Left lung (tissue), 10 donors: ENCODE measurements around the gene ZNF296. TPM values are rescaled to one million over a fixed set of nuclear protein-coding genes. Genes with fewer than 3 reads are reported as not detected.

Source experiments
- ATAC-seq: fragments of 200-7000 bp; cut with Tn5 transposase; one replicate; pipeline ENCODE4 v1.9.1; 2020; ENCODE audit warnings: moderate library complexity
- DNase-seq, 4 donors: peaks; one replicate each; pipeline ENCODE4 v3.0.0-alpha.2; 2013 to 2020
- H3K27ac ChIP-seq, 2 donors: fragments of 200-600 bp; sonication (generic) in 1 of 2; one replicate each; pipeline versions ENCODE4 v1.5.0 to v1.8.0; 2020 to 2021
- H3K27me3 ChIP-seq, 2 donors: fragments of 200-600 bp; sonication (generic) in 1 of 2; one replicate each; pipeline versions ENCODE4 v1.5.0 to v1.8.0; 2020 to 2021
- H3K36me3 ChIP-seq, 2 donors: fragments of 200-600 bp; sonication (generic) in 1 of 2; one replicate each; pipeline versions ENCODE4 v1.5.0 to v1.8.0; 2020 to 2021
- H3K4me1 ChIP-seq, 2 donors: fragments of 200-600 bp; one replicate each; pipeline ENCODE4 v1.8.0; 2021
- H3K4me3 ChIP-seq, 2 donors: fragments of 200-600 bp; sonication (generic) in 1 of 2; one replicate each; pipeline versions ENCODE4 v1.5.0 to v1.8.0; 2020 to 2021; ENCODE audit warnings: mild to moderate bottlenecking in 1 of 2
- H3K9me3 ChIP-seq, 2 donors: fragments of 200-600 bp; sonication (generic) in 1 of 2; one replicate each; pipeline versions ENCODE4 v1.5.0 to v1.8.0; 2020 to 2021
- intact Hi-C, 2 donors: fragments of 100-400 bp; cut with DNase I; formaldehyde crosslinking; loops; one replicate each; pipeline versions ENCODE4 v1.11.2 to v1.14.2; 2022
- polyA plus RNA-seq, 6 donors: library from polyadenylated mRNA; unstranded; fragments of 120-200 nt; gene quantifications; one replicate each; pipeline ENCODE4 v1.2.1, GENCODE V29; 2013; ENCODE audit not compliant: insufficient read length in 6 of 6
- total RNA-seq, 2 donors: library from RNA; stranded (reverse); fragmentation: NEBNext Ultra II Directional; extraction: Animal tissue kit (Norgen Biotek cat#: 25700); gene quantifications; one replicate each; pipeline ENCODE4 v1.2.1, GENCODE V29; 2021
- TF ChIP-seq, protein P1 (sequence below), 2 donors: fragments of 200-600 bp; sonication (generic) in 1 of 2; IDR thresholded peaks; one replicate each; pipeline versions ENCODE4 v1.5.0 to v1.8.0; 2021; ENCODE audit warnings: antibody characterized with exemption in 2 of 2
- donor health status: DM: no; HTN: yes; CAD: no.
- donor health status: DM: no; HTN: no; CAD: no.

ZNF296 gene
- total and polyA plus RNA-seq, 8 donors: 0.43 to 2.0 (median 1.0) TPM

DNA sequence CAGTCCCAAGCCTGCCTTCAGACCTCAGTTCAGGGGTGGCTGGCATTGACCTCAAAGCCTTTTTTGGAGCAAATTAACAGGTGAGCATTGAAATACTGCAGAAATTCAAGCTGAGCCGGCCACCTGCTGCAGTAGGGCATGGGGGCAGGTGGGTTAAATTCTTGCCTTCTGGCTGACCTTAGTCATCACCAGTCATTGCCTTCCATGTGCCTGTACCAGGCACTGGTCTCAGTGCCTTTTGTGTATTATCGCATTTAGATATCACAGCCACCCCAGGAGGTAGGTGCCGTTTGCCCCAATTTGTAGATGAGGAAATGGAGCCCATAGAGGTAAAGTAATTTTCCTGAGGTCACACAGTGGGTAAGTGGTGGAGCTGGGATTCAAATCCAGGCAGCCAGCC lies 23.9 kb upstream of the ZNF296 start:
- Histone ChIP-seq H3K4me3 (no peak overlapping the region), H3K9me3 (no peaks in the 10 kb centered on the region), H3K36me3 (no peaks in the 10 kb centered on the region), H3K27ac (no peak overlapping the region), H3K4me1 (peaks cover 24 to 61% of the 10 kb centered on the region in 2 donors), H3K27me3 (no peaks in the 10 kb centered on the region)
- no peak for ATAC-seq
- no peak for DNase-seq
- TF ChIP-seq, protein P1, sequence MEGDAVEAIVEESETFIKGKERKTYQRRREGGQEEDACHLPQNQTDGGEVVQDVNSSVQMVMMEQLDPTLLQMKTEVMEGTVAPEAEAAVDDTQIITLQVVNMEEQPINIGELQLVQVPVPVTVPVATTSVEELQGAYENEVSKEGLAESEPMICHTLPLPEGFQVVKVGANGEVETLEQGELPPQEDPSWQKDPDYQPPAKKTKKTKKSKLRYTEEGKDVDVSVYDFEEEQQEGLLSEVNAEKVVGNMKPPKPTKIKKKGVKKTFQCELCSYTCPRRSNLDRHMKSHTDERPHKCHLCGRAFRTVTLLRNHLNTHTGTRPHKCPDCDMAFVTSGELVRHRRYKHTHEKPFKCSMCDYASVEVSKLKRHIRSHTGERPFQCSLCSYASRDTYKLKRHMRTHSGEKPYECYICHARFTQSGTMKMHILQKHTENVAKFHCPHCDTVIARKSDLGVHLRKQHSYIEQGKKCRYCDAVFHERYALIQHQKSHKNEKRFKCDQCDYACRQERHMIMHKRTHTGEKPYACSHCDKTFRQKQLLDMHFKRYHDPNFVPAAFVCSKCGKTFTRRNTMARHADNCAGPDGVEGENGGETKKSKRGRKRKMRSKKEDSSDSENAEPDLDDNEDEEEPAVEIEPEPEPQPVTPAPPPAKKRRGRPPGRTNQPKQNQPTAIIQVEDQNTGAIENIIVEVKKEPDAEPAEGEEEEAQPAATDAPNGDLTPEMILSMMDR (IDR thresholded peaks at IDR 0.05): no peak
- intact Hi-C loops: no loop called here

DNA sequence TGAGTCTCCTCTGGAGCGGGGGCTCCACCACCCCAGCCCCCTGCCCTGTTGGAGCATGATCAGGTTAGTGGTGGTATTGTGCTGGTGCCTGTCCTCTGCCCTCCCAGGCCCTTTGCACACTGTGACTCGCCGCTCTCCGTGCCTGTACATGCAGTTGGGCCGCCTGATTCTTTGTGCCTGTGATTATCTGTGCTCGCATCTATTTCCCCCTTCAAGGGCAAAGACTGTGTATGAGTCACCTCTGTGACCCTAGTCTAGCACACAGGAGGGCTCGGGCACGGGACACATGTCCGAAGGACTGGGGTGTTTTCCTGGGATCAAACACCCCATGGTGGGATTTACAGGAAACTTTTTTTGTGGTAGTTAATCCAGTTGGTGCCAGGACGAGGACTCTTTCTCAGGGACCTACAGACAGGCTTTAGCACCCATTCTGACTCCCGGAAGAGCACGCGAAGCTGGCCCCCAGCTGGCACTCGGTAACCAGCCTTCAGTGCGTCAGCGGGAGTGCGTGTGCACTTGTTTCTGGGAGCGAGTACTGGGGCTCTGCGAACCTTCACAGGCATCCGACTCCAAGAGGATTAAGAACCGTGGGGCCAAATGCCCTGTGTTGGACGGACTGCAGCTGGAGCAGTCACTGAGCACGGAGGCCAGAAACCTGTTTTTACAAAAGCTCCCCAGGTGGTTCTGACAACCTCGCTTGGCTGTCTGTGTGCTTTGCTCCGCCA lies 23.4 kb upstream of the ZNF296 start:
- Histone ChIP-seq H3K27me3 (no peaks in the 10 kb centered on the region), H3K9me3 (no peaks in the 10 kb centered on the region), H3K4me3 (no peak overlapping the region), H3K4me1 (peaks cover 30 to 64% of the 10 kb centered on the region in 2 donors), H3K36me3 (no peaks in the 10 kb centered on the region), H3K27ac (no peak overlapping the region)
- intact Hi-C loops: no loop called here
- TF ChIP-seq, protein P1 (IDR thresholded peaks at IDR 0.05): no peak
- ATAC-seq: no peak
- no peak for DNase-seq

DNA sequence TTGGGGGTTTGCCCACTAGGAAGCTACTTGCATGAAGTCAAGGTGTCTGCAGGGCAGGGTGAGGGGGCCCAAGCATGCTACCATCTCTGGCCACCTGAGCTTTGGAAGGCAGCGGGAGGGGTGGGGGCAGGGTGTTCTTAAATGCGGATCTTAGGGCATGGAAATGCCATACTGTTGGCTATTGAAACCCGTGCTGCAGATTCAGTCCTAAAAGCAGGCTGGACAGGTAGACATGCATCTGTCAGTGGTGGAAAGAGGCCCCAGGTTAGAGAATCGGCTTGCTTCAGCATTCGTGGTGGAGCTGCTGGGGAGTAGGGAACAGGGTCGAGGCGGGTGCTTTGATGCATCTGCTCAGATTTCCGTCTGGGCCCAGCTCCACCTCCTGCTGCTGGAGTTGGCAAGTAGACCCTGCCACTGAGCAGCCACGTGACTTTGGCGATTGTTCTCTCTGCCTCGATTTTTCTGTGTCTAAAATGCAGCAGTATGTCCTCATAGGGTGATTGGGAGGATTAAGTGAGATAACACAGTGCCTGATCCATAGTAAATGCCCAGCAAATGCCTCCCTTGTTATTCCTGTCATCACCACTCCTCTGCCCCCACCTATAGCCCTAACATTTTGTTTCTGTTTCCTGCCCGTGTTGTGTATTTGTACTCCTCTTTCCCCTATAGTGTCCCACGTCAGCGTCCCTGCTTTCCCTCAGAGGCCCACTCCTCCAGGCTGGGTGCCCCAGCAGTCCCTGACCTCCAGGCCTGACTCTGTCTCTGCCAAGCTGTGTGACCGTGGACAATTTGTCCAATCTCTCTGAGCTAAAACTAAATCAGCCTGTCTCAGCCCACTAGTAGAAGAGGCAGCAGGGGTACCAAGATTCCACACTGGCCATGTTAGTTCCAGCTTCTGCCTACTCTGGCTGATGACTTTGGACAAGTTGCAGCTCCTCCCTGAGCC lies 22.5 kb upstream of the ZNF296 start:
- intact Hi-C loops: no loop called here
- no peaks in the 10 kb centered on the region for H3K9me3 ChIP-seq
- DNase-seq (no peak), ATAC-seq (peak; percentile 23)
- TF ChIP-seq, protein P1 (IDR thresholded peaks at IDR 0.05): no peak
- H3K36me3 ChIP-seq: no peaks in the 10 kb centered on the region
- no peak overlapping the region for H3K27ac ChIP-seq
- no peaks in the 10 kb centered on the region for H3K27me3 ChIP-seq
- H3K4me3 ChIP-seq: no peak overlapping the region
- H3K4me1 ChIP-seq: peaks cover 38 to 64% of the 10 kb centered on the region in 2 donors

DNA sequence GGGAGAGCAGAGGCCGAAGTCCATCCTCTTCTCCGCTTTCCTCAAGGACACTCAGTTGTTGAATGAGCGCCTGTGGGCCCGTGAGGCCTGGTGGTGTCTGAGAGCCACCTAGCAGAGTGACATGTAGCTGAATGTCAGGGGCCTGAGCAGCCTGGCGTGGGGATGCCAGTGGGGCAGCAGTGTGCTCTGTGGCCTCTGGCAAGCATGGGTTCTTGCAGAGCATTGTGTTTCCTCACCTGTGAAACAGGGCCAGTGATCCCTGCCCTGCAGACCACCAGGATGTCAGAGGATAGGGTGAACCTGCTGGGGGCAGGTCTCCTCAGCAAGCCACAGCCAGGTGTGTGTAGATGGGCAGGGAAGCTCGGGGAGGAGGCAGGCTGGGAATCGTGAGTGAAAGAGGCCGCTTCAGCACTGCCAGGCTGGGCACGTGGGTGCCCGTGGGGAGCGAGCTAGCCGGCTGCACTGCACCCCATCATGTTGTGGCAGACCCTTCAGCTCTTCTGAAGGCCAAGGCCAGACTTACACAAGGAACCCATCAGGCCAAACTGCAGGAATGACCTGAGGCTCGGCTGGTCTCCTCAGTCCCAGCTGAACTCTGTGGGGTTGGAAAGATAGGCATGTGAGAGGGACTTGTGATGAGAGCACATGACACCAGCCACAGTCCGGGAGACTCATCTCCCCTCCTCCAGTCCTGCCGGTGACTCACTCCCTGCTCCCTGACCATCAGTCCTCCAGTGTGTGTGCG lies 21.7 kb upstream of the ZNF296 start:
- no peaks in the 10 kb centered on the region for H3K36me3 ChIP-seq
- TF ChIP-seq, protein P1 (IDR thresholded peaks at IDR 0.05): no peak
- no peaks in the 10 kb centered on the region for H3K27me3 ChIP-seq
- ATAC-seq (peak; percentile 85), DNase-seq (peak in 1 of 4 donors; percentile 88)
- peaks cover 41 to 60% of the 10 kb centered on the region in 2 donors for H3K4me1 ChIP-seq
- H3K27ac ChIP-seq: peak overlapping the region in 1 of 2 donors; percentile 33
- H3K4me3 ChIP-seq: no peak overlapping the region
- no peaks in the 10 kb centered on the region for H3K9me3 ChIP-seq
- intact Hi-C loops: no loop called here
